Measurements from ENCODE around the gene SP3. TPM values are rescaled to one million over a fixed set of nuclear protein-coding genes. Genes with fewer than 3 reads are reported as not detected.

SP3 gene
- total and polyA plus RNA-seq, 9 of the 15 experiments (the other 6 are each of a cell fraction or from before 2014, with no cell fraction given): 12.0 to 106 (median 74.9) TPM

GRCh38 chr2:173965372-173966025 is at the start of gene SP3 (continued):
- TF ChIP-seq ZBTB8A (IDR thresholded peaks at IDR 0.05; ENCODE audit: partially characterized antibody) (no peak), ZNF184 (CRISPR knock-in tag; IDR thresholded peaks at IDR 0.05) (no peak), VEZF1 (CRISPR knock-in tag; IDR thresholded peaks at IDR 0.05) (peak; percentile 78), CBX1 (IDR thresholded peaks at IDR 0.05; ENCODE audit: low read depth) (peak; percentile 64; the same call in 1 of the 2 replicates), MEIS2 (IDR thresholded peaks at IDR 0.05; ENCODE audit: partially characterized antibody) (peak; percentile 58), MTA1 (IDR thresholded peaks at IDR 0.05; ENCODE audit: borderline replicate concordance) (no peak), ATF2 (CRISPR knock-in tag; IDR thresholded peaks at IDR 0.05) (no peak), PHF20 (IDR thresholded peaks at IDR 0.05; ENCODE audit: partially characterized antibody) (peak; percentile 75), LARP7 (IDR thresholded peaks at IDR 0.05) (peak; percentile 74; the same call in 1 of the 2 replicates), ZNF133 (CRISPR knock-in tag; IDR thresholded peaks at IDR 0.05) (no peak), ASH1L (IDR thresholded peaks at IDR 0.05; ENCODE audit: borderline replicate concordance, low read depth, partially characterized antibody) (peak; percentile 94), RBFOX2 (IDR thresholded peaks at IDR 0.05; ENCODE audit: low read depth, low read length) (peak; percentile 97), POLR2G (IDR thresholded peaks at IDR 0.05; ENCODE audit: low read depth, low read length) (peak; percentile 84), HLTF (IDR thresholded peaks at IDR 0.05) (peak; percentile 76; the same call in 1 of the 2 replicates), ELF2 (CRISPR knock-in tag; IDR thresholded peaks at IDR 0.05) (peak; percentile 40; the same call in 1 of the 2 replicates), ARID2 (IDR thresholded peaks at IDR 0.05) (no peak), SRSF7 (optimal IDR thresholded peaks at IDR 0.05; ENCODE audit: low read depth, low read length) (no peak), ZNF217 (CRISPR knock-in tag; IDR thresholded peaks at IDR 0.05) (no peak), SMC3 (conservative IDR thresholded peaks at IDR 0.05; ENCODE audit: insufficient read depth, low read depth, low read length) (no peak), NFE2 (IDR thresholded peaks at IDR 0.05; ENCODE audit: low read depth) (no peak), GABPA (tag; conservative IDR thresholded peaks at IDR 0.05; ENCODE audit: low read depth) (peak; percentile 98), MAZ (CRISPR knock-in tag; conservative IDR thresholded peaks at IDR 0.05 in 1 of 2, IDR thresholded peaks at IDR 0.05 in 1 of 2) (peak; percentile 83 to 96), USF1 (CRISPR knock-in tag; IDR thresholded peaks at IDR 0.05) (peak; percentile 23; the same call in 1 of the 2 replicates), NELFE (IDR thresholded peaks at IDR 0.05; ENCODE audit: insufficient read depth, insufficient read length) (no peak), CCNT2 (IDR thresholded peaks at IDR 0.05; ENCODE audit: borderline replicate concordance, extremely low read depth, insufficient read length, low read depth, low read length) (peak; percentile 62)

All from K562 (cell line).